Mucosa of descending colon (tissue), 3 donors: Measurements from ENCODE around the gene SIGLEC1. TPM values are rescaled to one million over a fixed set of nuclear protein-coding genes. Genes with fewer than 3 reads are reported as not detected.

Source experiments
- ATAC-seq: fragments of 200-7000 bp; cut with Tn5 transposase; one replicate; pipeline ENCODE4 v1.9.1; 2020; ENCODE audit warnings: mild to moderate bottlenecking, moderate library complexity
- DNase-seq, 3 donors: peaks; one replicate each; pipeline ENCODE4 v3.0.0-alpha.2; 2020
- H3K36me3 ChIP-seq: fragments of 200-600 bp; one replicate; pipeline ENCODE4 v1.8.0; 2021; ENCODE audit warnings: low read depth, mild to moderate bottlenecking
- H3K4me1 ChIP-seq: fragments of 200-600 bp; one replicate; pipeline ENCODE4 v1.8.0; 2021; ENCODE audit warnings: low read depth, mild to moderate bottlenecking
- H3K4me3 ChIP-seq: fragments of 200-600 bp; one replicate; pipeline ENCODE4 v1.8.0; 2021; ENCODE audit warnings: mild to moderate bottlenecking
- H3K9me3 ChIP-seq: fragments of 200-600 bp; one replicate; pipeline ENCODE4 v1.8.0; 2021; ENCODE audit warnings: mild to moderate bottlenecking
- CTCF ChIP-seq: fragments of 200-600 bp; IDR thresholded peaks from one replicate; pipeline ENCODE4 v1.8.0; 2022; ENCODE audit warnings: antibody characterized with exemption, mild to moderate bottlenecking
- intact Hi-C, 2 donors: fragments of 100-400 bp; cut with DNase I in 1 of 2; cut with micrococcal nuclease in 1 of 2; formaldehyde crosslinking; loops; one replicate each; pipeline versions ENCODE4 v1.11.0 to v1.11.1; 2022; cut with DNase I, micrococcal nuclease
- total RNA-seq, 3 donors: library from RNA; stranded (reverse); fragmentation: NEBNext Ultra II Directional in 2 of 3; extraction: Animal tissue kit (Norgen Biotek cat#: 25700) in 2 of 3; gene quantifications; one replicate each; pipeline versions ENCODE4 v1.2.1 to v1.2.4, GENCODE V29; 2021 to 2023
- donor health status: DM: no; HTN: no; CAD: no; lungs with moderate emphysema.
- donor health status: DM: no; HTN: no; CAD: no.
- donor health status: DM: no; HTN: yes; CAD: no.

SIGLEC1 gene
- total RNA-seq, 3 donors from 2014 or later = 3.3 to 21.7 (median 12.2) TPM

GRCh38 chr20:3729811-3730540, 17.6 kb upstream of the SIGLEC1 start:
- Histone ChIP-seq H3K36me3 (no peaks in the 10 kb centered on the region), H3K9me3 (no peaks in the 10 kb centered on the region), H3K4me3 (no peak overlapping the region), H3K4me1 (peaks cover 7% of the 10 kb centered on the region)
- ATAC-seq (no peak), DNase-seq (peak in 1 of 3 donors; percentile 15)
- TF ChIP-seq CTCF = no peak
- intact Hi-C loops = no loop called here

- Histone ChIP-seq H3K4me1 (peaks cover 5% of the 10 kb centered on the region), H3K9me3 (no peaks in the 10 kb centered on the region), H3K4me3 (no peak overlapping the region), H3K36me3 (no peaks in the 10 kb centered on the region)
- no peak for ATAC-seq
- TF ChIP-seq CTCF = no peak
- peak in 1 of 3 donors; percentile 19 for DNase-seq
- intact Hi-C loops = no loop called here
Measured at GRCh38 chr20:3729378-3729777, 17.0 kb upstream of the SIGLEC1 start.

GRCh38 chr20:3728876-3729275, 16.5 kb upstream of the SIGLEC1 start:
- ATAC-seq = peak; percentile 40
- intact Hi-C loops = no loop called here
- no peak overlapping the region for H3K4me3 ChIP-seq
- TF ChIP-seq CTCF = no peak
- H3K4me1 ChIP-seq = peaks cover under 1% of the 10 kb centered on the region
- H3K36me3 ChIP-seq = no peaks in the 10 kb centered on the region
- peak in 1 of 3 donors; percentile 9 for DNase-seq
- no peaks in the 10 kb centered on the region for H3K9me3 ChIP-seq

GRCh38 chr20:3728354-3728753, 16.0 kb upstream of the SIGLEC1 start:
- H3K36me3 ChIP-seq = no peaks in the 10 kb centered on the region
- ATAC-seq (no peak), DNase-seq (peak in 1 of 3 donors; percentile 21)
- intact Hi-C loops = no loop called here
- H3K4me3 ChIP-seq = no peak overlapping the region
- TF ChIP-seq CTCF = no peak
- H3K4me1 ChIP-seq = no peaks in the 10 kb centered on the region
- no peaks in the 10 kb centered on the region for H3K9me3 ChIP-seq

GRCh38 chr20:3727401-3728021, 15.1 kb upstream of the SIGLEC1 start:
- Histone ChIP-seq H3K36me3 (no peaks in the 10 kb centered on the region), H3K4me1 (no peaks in the 10 kb centered on the region), H3K4me3 (no peak overlapping the region), H3K9me3 (no peaks in the 10 kb centered on the region)
- no peak for TF ChIP-seq CTCF
- peak in 1 of 3 donors; percentile 18 for DNase-seq
- ATAC-seq = peak; percentile 44
- intact Hi-C loops = no loop called here
